HG03565 (cell line): Measurements from ENCODE around the gene YBX2.

ENCODE experiments used
- ATAC-seq: cut with Tn5 transposase; IDR thresholded peaks from one replicate; pipeline ENCODE4 v1.9.1; 2021; ENCODE audit warnings: mild to moderate bottlenecking, moderate library complexity; ENCODE audit not compliant: unreplicated experiment

YBX2 gene

DNA sequence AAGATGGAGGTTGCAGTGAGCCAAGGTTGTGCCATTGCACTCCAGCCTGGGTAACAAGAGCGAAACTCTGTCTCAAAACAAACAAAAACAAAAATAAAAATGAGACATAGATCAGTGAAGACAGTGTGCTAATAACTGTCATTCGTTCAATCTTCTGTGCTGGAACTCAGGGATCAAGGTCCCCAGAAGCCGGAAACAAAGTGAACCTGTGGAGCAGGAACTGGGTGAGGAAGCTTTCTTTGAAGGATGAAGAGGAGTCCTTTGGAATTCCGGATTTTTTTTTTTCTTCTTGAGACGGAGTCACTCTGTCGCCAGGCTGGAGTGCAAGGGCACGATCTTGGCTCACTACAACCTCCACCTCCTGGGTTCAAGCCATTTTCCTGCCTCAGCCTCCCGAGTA, 15.0 kb downstream of the YBX2 start:
- no peak for ATAC-seq

- ATAC-seq: no peak
These were observed 27.7 kb downstream of the YBX2 start for GRCh38 chr17:7266784-7267183.

DNA sequence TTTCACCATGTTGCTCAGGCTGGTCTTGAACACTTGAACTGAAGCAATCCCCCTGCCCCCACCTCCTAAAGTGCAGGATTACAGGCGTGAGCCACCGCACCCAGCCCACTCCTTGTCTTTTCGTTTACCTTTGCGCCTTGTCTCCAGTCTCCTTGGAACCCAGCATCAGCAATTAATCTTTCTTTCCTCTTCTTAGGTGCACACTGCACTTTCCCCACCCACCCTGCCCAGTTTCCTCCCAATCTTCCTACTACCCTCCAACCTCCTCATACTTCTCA, 30.7 kb downstream of the YBX2 start:
- no peak for ATAC-seq

- ATAC-seq: no peak
These were observed 31.3 kb downstream of the YBX2 start for GRCh38 chr17:7262935-7263800.

GRCh38 chr17:7262192-7262934, 32.1 kb downstream of the YBX2 start, which contains the start of gene CLDN7:
Gene CLDN7, minus strand, starts transcription at chr17:7262478. Its CDS starts 435 bp downstream, at chr17:7262043.
- no peak for ATAC-seq

- ATAC-seq: no peak
These were observed 32.9 kb downstream of the YBX2 start for GRCh38 chr17:7261379-7262191.

- no peak for ATAC-seq
These were observed 33.6 kb downstream of the YBX2 start for GRCh38 chr17:7260651-7261378.

GRCh38 chr17:7260151-7260550, 34.3 kb downstream of the YBX2 start:
- no peak for ATAC-seq

GRCh38 chr17:7259555-7259889, 34.9 kb downstream of the YBX2 start:
- no peak for ATAC-seq

- ATAC-seq: no peak
These were observed 35.5 kb downstream of the YBX2 start for GRCh38 chr17:7258731-7259554.

DNA sequence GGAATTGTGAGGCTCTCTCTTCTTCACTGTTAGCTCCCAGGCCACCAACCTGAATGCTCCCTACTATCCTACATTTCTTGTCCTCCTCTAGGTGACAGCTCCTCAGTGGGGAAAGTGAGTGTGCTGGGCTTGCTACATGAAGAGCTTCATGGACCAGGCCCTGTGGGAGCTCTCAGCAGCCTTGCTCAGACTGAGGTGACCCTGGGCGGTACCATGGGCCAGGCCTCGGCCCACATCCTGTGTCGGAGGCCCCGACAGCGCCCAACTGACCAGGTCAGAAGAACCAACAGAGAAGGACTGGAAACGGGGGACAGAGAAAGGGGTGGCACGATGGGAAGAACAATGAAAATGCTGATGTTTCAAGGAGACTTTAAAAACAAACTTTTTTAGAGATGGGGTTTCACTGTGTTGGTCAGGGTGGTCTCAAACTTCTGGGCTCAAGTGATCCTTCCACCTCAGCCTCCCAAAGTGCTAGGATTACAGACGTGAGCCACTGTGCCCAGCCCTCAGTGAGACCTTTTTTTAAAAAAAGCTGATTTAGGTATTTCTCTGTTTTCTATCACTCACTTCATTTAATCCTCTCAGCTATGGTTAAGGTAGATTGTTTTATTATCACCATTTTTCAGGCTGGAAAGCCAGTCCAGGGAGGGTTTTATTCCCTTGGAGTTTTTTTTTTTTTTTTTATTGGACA, 37.5 kb downstream of the YBX2 start:
- ATAC-seq: no peak

DNA sequence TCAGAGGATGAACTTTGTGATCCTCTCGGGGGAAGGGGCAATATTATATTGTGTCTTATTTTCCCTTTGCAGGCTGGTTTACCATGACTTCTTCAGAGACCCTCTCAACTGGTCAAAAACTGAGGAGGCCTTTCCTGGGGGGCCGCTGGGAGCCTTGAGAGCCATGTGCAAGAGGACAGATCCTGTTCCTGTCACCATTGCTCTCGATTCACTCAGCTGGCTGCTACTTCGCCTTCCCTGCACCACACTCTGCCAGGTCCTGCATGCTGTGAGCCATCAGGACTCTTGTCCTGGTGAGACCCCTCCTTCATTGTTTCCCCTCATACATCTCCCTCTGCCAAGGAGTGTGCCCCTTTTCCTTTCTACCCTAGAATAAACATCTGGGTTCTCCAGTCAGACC, 39.9 kb downstream of the YBX2 start:
- ATAC-seq: no peak

- ATAC-seq: no peak
These were observed 41.4 kb downstream of the YBX2 start for GRCh38 chr17:7253082-7253481.

GRCh38 chr17:7252176-7253043, 42.0 kb downstream of the YBX2 start, which contains the start of gene ELP5:
Gene ELP5, plus strand, starts transcription at chr17:7252215. Its CDS starts 336 bp downstream, at chr17:7252551.
- ATAC-seq: peak; percentile 35

- peak; percentile 74 for ATAC-seq
These were observed 42.7 kb downstream of the YBX2 start, which contains the start of gene CTDNEP1 for GRCh38 chr17:7251661-7252175. Gene CTDNEP1, minus strand, starts transcription at chr17:7251734. Its CDS starts 438 bp downstream, at chr17:7251296.

DNA sequence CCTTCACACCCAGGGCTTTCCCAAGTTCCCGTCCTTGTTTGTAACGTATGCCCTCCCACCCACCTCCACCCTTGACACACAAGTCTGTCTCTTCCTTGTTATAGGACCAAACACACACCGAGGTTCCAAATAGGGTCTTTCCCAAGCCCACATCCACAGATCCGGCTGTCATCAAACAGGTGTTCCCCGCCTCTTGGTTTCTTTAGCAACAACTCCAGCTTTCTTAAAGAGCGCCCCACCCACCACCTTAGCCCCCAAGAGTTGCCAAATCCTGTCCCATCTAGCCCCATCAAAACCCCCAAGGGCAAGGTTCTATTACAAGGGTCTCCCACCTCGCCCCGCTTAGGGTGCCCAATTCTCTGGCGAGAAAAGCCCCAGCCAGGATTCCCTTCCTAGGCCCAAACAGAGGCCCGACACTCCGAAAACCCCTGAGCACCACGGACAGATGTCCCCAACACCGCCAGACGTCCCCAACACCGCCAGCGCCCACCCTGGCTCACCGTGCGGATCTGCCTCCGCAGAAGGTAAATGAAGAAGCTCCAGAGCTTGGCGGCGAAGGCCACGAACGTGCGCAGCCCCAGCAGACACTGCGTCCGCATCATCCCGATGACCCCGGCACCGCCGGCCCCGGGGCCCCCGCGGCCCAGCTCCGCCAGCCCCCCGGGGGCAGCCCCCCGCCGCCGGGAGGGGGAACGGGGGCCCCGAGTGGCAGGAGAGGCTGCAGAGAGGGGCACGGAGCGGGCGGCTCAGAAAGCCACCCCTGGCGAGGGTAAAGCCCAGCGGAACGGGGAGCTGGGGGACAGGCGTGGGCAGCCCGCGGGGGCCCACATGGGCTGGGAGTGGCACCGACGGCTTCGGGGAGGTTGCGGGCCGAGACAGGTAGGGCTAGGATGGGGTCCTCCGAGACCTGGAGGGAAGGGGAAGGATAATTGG, 43.5 kb downstream of the YBX2 start:
- ATAC-seq: peak; percentile 1

- no peak for ATAC-seq
These were observed 44.6 kb downstream of the YBX2 start for GRCh38 chr17:7249830-7250229.
